ENCODE data around the gene PTPRM.

- TF ChIP-seq REST (IDR thresholded peaks at IDR 0.05; ENCODE audit: unreplicated experiment): no peak
- no peak for TF ChIP-seq CTCF (conservative IDR thresholded peaks at IDR 0.05; ENCODE audit: low read depth in 2 of 2)
- TF ChIP-seq JUNB (IDR thresholded peaks at IDR 0.05; ENCODE audit: unreplicated experiment): no peak
Observed at GRCh38 chr18:8197499-8197898, 630.4 kb downstream of the PTPRM start.
